Skeletal muscle tissue (tissue), 4 donors: ENCODE results near the gene IER5. TPM values are rescaled to one million over a fixed set of nuclear protein-coding genes. Genes with fewer than 3 reads are reported as not detected.
"Not testable (repeated sequence)": the region's sequence is repeated elsewhere in the genome, so short reads cannot be mapped to it uniquely, and the experiment has no call there.

Experiments used
- H3K27ac ChIP-seq: one replicate; pipeline ENCODE4 v1.7.0; 2013; ENCODE audit warnings: mild to moderate bottlenecking, low read depth, low read length, inconsistent platforms
- H3K27me3 ChIP-seq, 3 donors: one replicate each; pipeline ENCODE4 v1.7.0; 2013; ENCODE audit warnings: low read length in 3 of 3; ENCODE audit not compliant: control insufficient read depth in 3 of 3, insufficient read depth in 3 of 3
- H3K36me3 ChIP-seq, 3 donors: one replicate each; pipeline ENCODE4 v1.7.0; 2013; ENCODE audit warnings: low read length in 3 of 3; ENCODE audit not compliant: control insufficient read depth in 3 of 3, insufficient read depth in 3 of 3
- H3K4me1 ChIP-seq, 3 donors: one replicate each; pipeline ENCODE4 v1.7.0; 2013; ENCODE audit warnings: low read length in 3 of 3, mild to moderate bottlenecking in 3 of 3; ENCODE audit not compliant: control insufficient read depth in 3 of 3, insufficient read depth in 3 of 3
- H3K4me3 ChIP-seq, 3 donors: one replicate each; pipeline ENCODE4 v1.7.0; 2013; ENCODE audit warnings: low read length in 3 of 3
- H3K9ac ChIP-seq, 3 donors: one replicate each; pipeline ENCODE4 v1.7.0; 2013; ENCODE audit warnings: low read length in 3 of 3, mild to moderate bottlenecking in 3 of 3, moderate library complexity in 2 of 3, low read depth in 1 of 3
- H3K9me3 ChIP-seq, 3 donors: one replicate each; pipeline ENCODE4 v1.7.0; 2013; ENCODE audit warnings: low read length in 3 of 3; ENCODE audit not compliant: control insufficient read depth in 3 of 3
- total RNA-seq: library from RNA; depleted of rRNA; stranded (reverse); fragments of >200 nt; gene quantifications from one replicate; pipeline ENCODE4 v1.2.3, GENCODE V29; 2014
- donor health status: Osteomylitis.

Gene IER5
- total RNA-seq, 1 donor from 2014 or later, result 11.0 TPM

DNA sequence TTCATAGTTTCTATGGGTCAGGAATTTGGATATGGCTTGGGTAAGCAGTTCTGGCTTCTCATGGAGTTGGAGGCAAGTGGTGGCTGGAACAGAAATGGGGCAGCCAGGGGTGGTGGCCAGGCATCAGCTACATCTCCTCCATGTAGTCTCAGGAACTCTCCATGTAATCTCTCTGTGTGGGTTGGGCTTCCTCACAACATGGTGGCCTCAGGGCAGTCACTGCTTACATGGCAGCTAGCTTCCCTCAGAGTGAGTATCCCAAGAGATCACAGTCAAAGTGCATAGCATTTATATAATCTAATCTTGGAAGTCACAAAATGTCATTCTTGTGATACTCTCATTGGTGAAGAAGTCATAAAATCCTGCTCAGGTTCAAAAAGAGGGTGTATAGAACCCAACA, 29.1 kb upstream of the IER5 start:
- Histone ChIP-seq H3K27me3 (no peaks in the 10 kb centered on the region), H3K36me3 (peaks cover 0 to 2% (median 0%) of the 10 kb centered on the region in 3 donors), H3K9ac (no peak overlapping the region), H3K4me3 (no peak overlapping the region), H3K27ac (no peak overlapping the region), H3K9me3 (peaks cover 0 to 5% (median 0%) of the 10 kb centered on the region in 3 donors), H3K4me1 (peaks cover 31 to 40% (median 36%) of the 10 kb centered on the region in 3 donors)

DNA sequence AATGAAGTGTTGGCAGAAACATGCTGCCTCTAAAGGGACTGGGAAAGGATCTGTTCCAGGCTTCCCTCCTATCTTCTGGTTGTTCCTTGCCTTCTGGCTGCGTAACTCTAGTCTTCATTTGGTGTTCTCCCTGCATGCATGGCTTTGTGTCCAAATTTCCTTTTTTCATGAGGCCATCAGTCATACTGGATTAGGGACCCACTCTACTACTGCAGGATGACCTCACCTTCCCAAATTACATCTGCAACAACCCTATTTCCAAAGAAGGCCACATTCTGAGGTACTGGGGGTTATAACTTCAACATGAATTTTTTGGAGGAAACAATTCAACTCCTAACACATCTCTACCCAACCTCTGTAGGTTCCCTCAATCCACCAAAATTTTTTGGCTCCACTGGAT, 28.4 kb upstream of the IER5 start:
- H3K27ac ChIP-seq, result peak overlapping the region; percentile 93
- H3K9me3 ChIP-seq, result peaks cover 0 to 5% (median 0%) of the 10 kb centered on the region in 3 donors
- H3K4me1 ChIP-seq, result peaks cover 31 to 40% (median 36%) of the 10 kb centered on the region in 3 donors
- peaks cover 0 to 2% (median 0%) of the 10 kb centered on the region in 3 donors for H3K36me3 ChIP-seq
- no peaks in the 10 kb centered on the region for H3K27me3 ChIP-seq
- H3K4me3 ChIP-seq, result no peak overlapping the region
- no peak overlapping the region for H3K9ac ChIP-seq

DNA sequence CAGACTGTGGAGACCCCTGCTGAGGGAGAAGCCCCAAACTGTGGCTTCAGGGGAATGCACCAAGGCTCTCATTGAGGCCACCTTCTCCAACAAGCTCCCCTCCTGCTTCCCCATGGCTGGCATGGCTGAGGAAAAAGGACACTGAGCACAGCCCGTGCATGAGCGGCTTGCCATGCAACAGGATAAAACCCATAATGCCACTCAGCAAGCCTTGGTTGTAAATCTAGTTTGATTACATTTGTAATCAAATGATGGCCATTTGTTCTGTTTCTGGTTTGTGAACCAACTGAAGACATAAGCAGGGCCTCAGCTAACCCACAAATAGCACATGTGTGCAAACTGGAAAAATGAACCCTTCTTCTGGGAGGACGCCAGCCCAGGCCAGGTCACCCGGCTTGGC, 27.6 kb upstream of the IER5 start:
- not testable (repeated sequence) for H3K27me3 ChIP-seq, H3K9ac ChIP-seq, H3K36me3 ChIP-seq, H3K9me3 ChIP-seq
- Histone ChIP-seq H3K27ac (peak overlapping the region; percentile 93), H3K4me1 (peaks cover 31 to 40% (median 36%) of the 10 kb centered on the region in 3 donors), H3K4me3 (peak overlapping the region in 1 of 3 donors; percentile 34)

DNA sequence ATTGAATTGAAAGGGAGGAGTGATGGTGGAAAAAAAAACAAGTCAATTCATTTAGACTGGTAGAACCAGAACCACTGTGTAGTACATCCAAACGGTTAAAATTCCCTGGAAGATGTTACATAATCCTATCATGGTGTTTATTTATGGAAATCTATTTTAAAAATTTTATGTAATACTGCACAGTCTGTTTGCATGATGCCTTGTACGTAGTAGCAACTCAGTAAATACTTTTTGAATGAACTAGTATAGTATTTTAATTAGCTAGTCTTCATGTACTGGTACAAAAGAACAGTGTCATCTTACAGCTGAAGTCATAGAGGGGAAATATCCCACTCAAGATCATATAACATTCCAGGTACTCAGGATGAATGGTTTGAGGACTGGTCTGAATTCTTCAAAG, 27.0 kb upstream of the IER5 start:
- no peak overlapping the region for H3K4me3 ChIP-seq

DNA sequence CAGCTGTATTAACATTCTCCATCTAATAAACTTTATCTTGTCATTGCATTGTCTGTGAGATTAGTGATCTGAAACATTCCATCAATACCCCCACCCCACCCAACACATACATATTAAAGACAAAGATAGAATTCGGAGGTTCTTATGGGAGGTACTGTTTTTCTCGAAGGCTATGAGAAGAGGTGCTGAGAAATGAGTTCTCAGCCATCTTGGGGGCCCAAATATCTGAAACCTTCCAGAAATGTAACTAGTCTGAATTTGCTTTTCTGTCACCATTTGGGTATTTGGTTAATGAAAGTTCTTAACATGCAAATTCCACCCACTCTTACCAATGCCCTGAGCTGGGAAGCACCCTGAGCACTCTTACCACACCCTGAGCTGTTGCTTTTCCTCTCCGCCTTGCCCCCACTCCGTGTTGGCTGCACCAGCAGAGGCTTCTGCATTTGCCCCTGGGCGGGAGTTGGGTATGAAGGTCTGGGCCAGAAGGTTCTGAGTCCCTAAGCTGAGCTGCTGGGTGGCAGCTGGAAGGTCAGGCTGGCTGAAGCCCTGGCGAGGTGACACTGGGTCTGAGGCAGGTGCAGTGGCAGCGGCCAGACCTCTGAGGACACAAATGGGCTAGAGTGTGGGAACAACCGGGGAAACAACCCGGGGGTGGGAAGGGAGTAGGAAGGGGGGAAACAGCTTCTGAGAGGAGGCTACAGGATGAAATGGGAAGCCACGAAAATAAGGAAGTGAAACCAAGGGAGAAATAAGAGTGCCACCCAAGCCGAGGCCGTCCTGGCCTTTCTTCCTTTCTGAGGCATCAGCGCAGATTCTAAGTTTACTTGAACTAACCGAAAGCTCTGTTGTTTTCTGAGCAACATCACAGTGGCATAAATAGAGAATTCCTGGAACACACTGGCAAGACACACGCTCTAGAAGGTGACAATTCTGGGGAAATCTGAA, 26.3 kb upstream of the IER5 start:
- Histone ChIP-seq H3K4me1 (peaks cover 29 to 33% (median 31%) of the 10 kb centered on the region in 3 donors), H3K36me3 (no peaks in the 10 kb centered on the region), H3K27ac (peak overlapping the region; percentile 93), H3K9me3 (peaks cover 0 to 5% (median 0%) of the 10 kb centered on the region in 3 donors), H3K27me3 (no peaks in the 10 kb centered on the region), H3K4me3 (peak overlapping the region; percentile 32 to 60 (median 49)), H3K9ac (peak overlapping the region; percentile 34 to 80 (median 76))

More for the DNA sequence above, 27.0 kb upstream of the IER5 start:
- Histone ChIP-seq H3K9me3 (peaks cover 0 to 5% (median 0%) of the 10 kb centered on the region in 3 donors), H3K9ac (peak overlapping the region in 2 of 3 donors; percentile 34 to 80), H3K27me3 (no peaks in the 10 kb centered on the region), H3K27ac (peak overlapping the region; percentile 93), H3K36me3 (no peaks in the 10 kb centered on the region), H3K4me1 (peaks cover 31 to 40% (median 35%) of the 10 kb centered on the region in 3 donors)

DNA sequence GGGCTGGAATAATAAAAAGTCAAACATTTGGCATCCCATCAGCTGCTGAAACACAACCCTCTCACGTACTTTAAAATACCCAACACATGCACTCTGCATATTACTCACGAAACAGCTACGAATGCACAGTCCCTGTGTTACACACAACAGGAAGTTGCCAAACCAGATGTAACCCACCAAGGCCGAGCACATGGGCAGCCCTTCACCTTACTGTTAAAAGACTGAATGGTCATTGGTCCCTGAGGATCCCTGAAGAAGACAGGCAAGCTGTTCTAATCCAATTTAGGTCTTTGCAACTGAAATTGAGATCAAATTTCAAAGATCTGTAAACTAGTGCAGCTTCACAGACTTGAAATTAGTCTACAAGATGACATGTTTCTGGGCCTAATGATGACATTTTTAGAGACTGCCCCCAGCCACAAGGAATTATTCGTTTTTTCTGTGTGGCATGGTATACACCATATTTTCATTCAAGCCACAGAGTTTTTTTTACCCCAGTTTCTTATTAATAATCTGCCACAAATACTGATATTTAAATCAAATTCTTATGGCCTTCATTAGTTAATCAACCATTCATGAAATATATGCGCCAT, 25.6 kb upstream of the IER5 start:
- Histone ChIP-seq H3K27me3 (no peaks in the 10 kb centered on the region), H3K36me3 (no peaks in the 10 kb centered on the region), H3K9me3 (peaks cover 0 to 5% (median 0%) of the 10 kb centered on the region in 3 donors), H3K4me1 (peaks cover 25 to 31% (median 30%) of the 10 kb centered on the region in 3 donors), H3K27ac (peak overlapping the region; percentile 93), H3K9ac (peak overlapping the region; percentile 34 to 80 (median 76)), H3K4me3 (peak overlapping the region in 2 of 3 donors; percentile 32 to 60)

DNA sequence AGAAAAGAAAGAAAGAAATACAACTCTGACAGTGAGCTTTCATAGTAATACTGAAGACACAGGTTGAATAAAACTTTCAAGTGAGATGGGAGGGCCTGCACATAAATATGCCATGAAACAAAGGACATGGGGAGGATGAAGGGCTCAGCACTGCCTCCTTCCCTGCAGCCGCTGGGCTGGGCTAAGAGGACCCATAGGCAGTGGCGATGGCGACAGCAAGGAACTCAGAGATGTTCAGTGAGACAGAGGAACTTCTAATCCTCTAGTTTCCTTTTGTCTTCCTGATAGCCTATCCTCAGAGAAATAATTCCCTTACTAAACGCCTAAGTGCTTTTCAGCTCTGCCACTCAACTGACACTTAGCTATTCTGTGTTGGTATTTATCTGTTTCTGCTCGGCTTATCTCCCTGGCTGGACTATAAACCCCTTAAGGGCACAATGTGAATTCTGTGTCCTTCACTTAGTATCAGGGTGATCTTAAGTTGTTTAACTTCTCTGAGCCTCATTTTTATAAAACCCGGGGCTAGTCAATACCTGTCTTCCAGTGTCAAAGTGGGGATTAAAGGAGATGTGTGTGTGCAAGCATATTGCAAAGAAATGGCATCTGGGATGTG, 24.4 kb upstream of the IER5 start:
- Histone ChIP-seq H3K4me1 (peaks cover 18 to 31% (median 24%) of the 10 kb centered on the region in 3 donors), H3K9me3 (peaks cover 0 to 5% (median 0%) of the 10 kb centered on the region in 3 donors), H3K36me3 (no peaks in the 10 kb centered on the region), H3K27me3 (no peaks in the 10 kb centered on the region), H3K4me3 (no peak overlapping the region), H3K9ac (peak overlapping the region in 1 of 3 donors; percentile 9), H3K27ac (no peak overlapping the region)

DNA sequence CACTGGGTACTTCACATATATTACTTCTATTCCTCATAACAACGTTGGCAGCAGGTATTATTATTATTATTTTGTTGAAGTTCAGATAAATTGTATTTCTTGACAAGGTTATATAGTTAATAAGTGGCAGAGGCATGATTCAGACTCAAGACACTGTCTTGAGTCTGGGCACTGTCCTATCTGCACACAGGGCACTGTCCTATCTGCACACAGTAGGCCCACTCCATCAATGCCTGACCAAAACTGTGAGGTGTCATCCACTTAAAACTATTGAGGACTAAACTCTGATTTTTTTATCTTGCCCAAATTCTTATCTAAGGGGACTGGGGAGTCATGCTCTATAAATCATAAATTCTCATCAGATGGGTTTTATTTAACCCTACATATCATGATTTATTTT, 23.8 kb upstream of the IER5 start:
- H3K9ac ChIP-seq, result no peak overlapping the region

DNA sequence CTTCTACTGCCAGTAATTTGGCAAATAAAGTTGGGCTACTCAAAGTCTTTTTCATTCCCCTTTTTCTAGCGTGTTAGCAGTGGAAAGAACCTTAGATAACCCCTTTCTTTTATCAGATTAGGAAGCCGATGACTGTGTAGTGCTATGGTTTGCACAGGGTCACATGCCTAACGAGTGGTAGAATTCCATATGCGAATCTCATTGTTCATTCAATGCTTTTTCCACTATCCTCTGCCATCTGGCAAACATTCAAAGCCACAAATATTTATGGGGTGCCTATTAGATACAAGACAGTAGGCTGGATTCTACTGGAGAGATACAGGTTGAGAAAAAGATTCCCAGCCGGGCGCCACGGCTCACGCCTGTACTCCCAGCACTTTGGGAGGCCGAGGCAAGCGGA, 14.9 kb upstream of the IER5 start:
- Histone ChIP-seq H3K36me3 (no peaks in the 10 kb centered on the region), H3K27ac (no peak overlapping the region), H3K4me3 (no peak overlapping the region), H3K9me3 (no peaks in the 10 kb centered on the region), H3K27me3 (no peaks in the 10 kb centered on the region), H3K9ac (no peak overlapping the region), H3K4me1 (peaks cover 0 to 6% (median 3%) of the 10 kb centered on the region in 3 donors)

More for the DNA sequence above, 23.8 kb upstream of the IER5 start:
- no peak overlapping the region for H3K27ac ChIP-seq
- H3K4me3 ChIP-seq, result no peak overlapping the region
- peaks cover 0 to under 1% (median 0%) of the 10 kb centered on the region in 3 donors for H3K9me3 ChIP-seq
- no peaks in the 10 kb centered on the region for H3K27me3 ChIP-seq
- H3K4me1 ChIP-seq, result peaks cover 18 to 31% (median 24%) of the 10 kb centered on the region in 3 donors
- no peaks in the 10 kb centered on the region for H3K36me3 ChIP-seq
